Activated B cell treated with CpG ODN at 0.5 μM for 24 hours (primary cell): ENCODE results near the gene TMED5. TPM values are rescaled to one million over a fixed set of nuclear protein-coding genes. Genes with fewer than 3 reads are reported as not detected.
"Not testable (repeated sequence)": the region's sequence is repeated elsewhere in the genome, so short reads cannot be mapped to it uniquely, and the experiment has no call there.

ENCODE experiments used
- ATAC-seq: fragments of 200-7000 bp; cut with Tn5 transposase; one replicate; pipeline ENCODE4 v1.10.0; 2021; ENCODE audit warnings: low read depth, mild to moderate bottlenecking, moderate library complexity
- CTCF ChIA-PET: fragments of 350-600 bp; sonication (Branson Sonifier 250); formaldehyde crosslinking; loops from one replicate; lab custom pipeline; 2021; ENCODE audit warnings: antibody characterized with exemption; lab: Charles Lee
- POLR2A ChIA-PET: fragments of 350-600 bp; sonication (Branson Sonifier 250); formaldehyde crosslinking; loops from one replicate; lab custom pipeline; 2021; ENCODE audit warnings: antibody characterized with exemption; lab: Charles Lee
- DNase-seq: peaks from one replicate; pipeline ENCODE4 v3.0.0; 2022
- H3K27ac Mint-ChIP-seq: one replicate; pipeline ENCODE4 v1.8.0; 2020; ENCODE audit warnings: mixed read lengths
- H3K27me3 Mint-ChIP-seq: one replicate; pipeline ENCODE4 v1.8.0; 2021; ENCODE audit warnings: mixed read lengths
- H3K36me3 Mint-ChIP-seq: one replicate; pipeline ENCODE4 v1.8.0; 2021; ENCODE audit warnings: low read depth, mixed read lengths
- H3K4me1 Mint-ChIP-seq: one replicate; pipeline ENCODE4 v1.8.0; 2021; ENCODE audit warnings: mixed read lengths
- H3K4me3 Mint-ChIP-seq: one replicate; pipeline ENCODE4 v1.8.0; 2020; ENCODE audit warnings: mild to moderate bottlenecking, mixed read lengths
- H3K9me3 Mint-ChIP-seq: one replicate; pipeline ENCODE4 v1.8.0; 2020; ENCODE audit warnings: mixed read lengths
- CTCF ChIP-seq: fragments of 200-600 bp; IDR thresholded peaks from one replicate; pipeline ENCODE4 v1.8.0; 2022; ENCODE audit warnings: antibody characterized with exemption, mild to moderate bottlenecking
- intact Hi-C: fragments of 100-400 bp; cut with micrococcal nuclease; formaldehyde crosslinking; loops from one replicate; pipeline ENCODE4 v1.15.1; 2024
- total RNA-seq: library from RNA; stranded (reverse); gene quantifications from 2 replicates; pipeline ENCODE4 v1.2.3, GENCODE V29; 2022

The TMED5 gene
- total RNA-seq, 1 donor from 2014 or later = 42.3 TPM

- Mint-ChIP-seq H3K4me3 (no peak overlapping the region), H3K36me3 (peaks cover 65% of the 10 kb centered on the region), H3K27me3 (no peaks in the 10 kb centered on the region), H3K27ac (no peak overlapping the region), H3K9me3 (peaks cover 11% of the 10 kb centered on the region), H3K4me1 (peaks cover 42% of the 10 kb centered on the region)
- TF ChIP-seq CTCF = no peak
- ChIA-PET CTCF (interaction anchor here (1.1 kb wide), 1 partner anchor 84 kb away, joined by 5 read pairs; no protein-coding TSS in a partner anchor), POLR2A (interaction anchor here (0.9 kb wide), 1 partner anchor 16 kb away, joined by 4 read pairs; no protein-coding TSS in a partner anchor)
- intact Hi-C loops = loop anchor here (2.0 to 5.0 kb wide), 3 partner anchors 14 to 83 kb away; no protein-coding TSS in a partner anchor
- DNase-seq (no peak), ATAC-seq (no peak)
These were observed 15.4 kb downstream of the TMED5 start for GRCh38 chr1:93164816-93165215.

GRCh38 chr1:93163314-93163713 is 16.9 kb downstream of the TMED5 start:
- H3K27me3 Mint-ChIP-seq, ATAC-seq, POLR2A ChIA-PET, H3K4me3 Mint-ChIP-seq, DNase-seq, H3K9me3 Mint-ChIP-seq, H3K27ac Mint-ChIP-seq, CTCF ChIA-PET: not testable (repeated sequence)
- Mint-ChIP-seq H3K4me1 (peaks cover 31% of the 10 kb centered on the region), H3K36me3 (peaks cover 68% of the 10 kb centered on the region)
- intact Hi-C loops = loop anchor here (5.0 kb wide), 1 partner anchor 81 kb away; no protein-coding TSS in a partner anchor

- no peaks in the 10 kb centered on the region for H3K27me3 Mint-ChIP-seq
- CTCF ChIA-PET = no interaction called here
- no peak for DNase-seq
- TF ChIP-seq CTCF = no peak
- H3K27ac Mint-ChIP-seq = no peak overlapping the region
- H3K9me3 Mint-ChIP-seq = no peaks in the 10 kb centered on the region
- H3K4me3 Mint-ChIP-seq = no peak overlapping the region
- ATAC-seq = no peak
- POLR2A ChIA-PET = no interaction called here
- peaks cover 13% of the 10 kb centered on the region for H3K4me1 Mint-ChIP-seq
- intact Hi-C loops = no loop called here
- peaks cover 54% of the 10 kb centered on the region for H3K36me3 Mint-ChIP-seq
These were observed 20.9 kb downstream of the TMED5 start for GRCh38 chr1:93159337-93159736.

- CTCF ChIA-PET = no interaction called here
- intact Hi-C loops = no loop called here
- no peak for TF ChIP-seq CTCF
- Mint-ChIP-seq H3K27ac (no peak overlapping the region), H3K4me1 (no peaks in the 10 kb centered on the region), H3K36me3 (peaks cover 61% of the 10 kb centered on the region), H3K9me3 (no peaks in the 10 kb centered on the region), H3K27me3 (no peaks in the 10 kb centered on the region), H3K4me3 (no peak overlapping the region)
- POLR2A ChIA-PET = interaction anchor here (0.6 to 0.7 kb wide), 2 partner anchors 103 to 126 kb away, joined by 6 read pairs; no protein-coding TSS in a partner anchor
- ATAC-seq (no peak), DNase-seq (no peak)
These were observed 24.9 kb downstream of the TMED5 start for GRCh38 chr1:93155335-93155734.

- ChIA-PET CTCF (no interaction called here), POLR2A (interaction anchor here (0.6 to 0.7 kb wide), 2 partner anchors 104 to 126 kb away, joined by 6 read pairs; no protein-coding TSS in a partner anchor)
- no peaks in the 10 kb centered on the region for H3K27me3 Mint-ChIP-seq
- TF ChIP-seq CTCF = no peak
- peaks cover 63% of the 10 kb centered on the region for H3K36me3 Mint-ChIP-seq
- H3K4me1 Mint-ChIP-seq = no peaks in the 10 kb centered on the region
- DNase-seq (no peak), ATAC-seq (no peak)
- H3K4me3 Mint-ChIP-seq = no peak overlapping the region
- H3K27ac Mint-ChIP-seq = no peak overlapping the region
- no peaks in the 10 kb centered on the region for H3K9me3 Mint-ChIP-seq
- intact Hi-C loops = no loop called here
These were observed 25.3 kb downstream of the TMED5 start for GRCh38 chr1:93154898-93155297.

- ChIA-PET POLR2A (no interaction called here), CTCF (no interaction called here)
- intact Hi-C loops = no loop called here
- DNase-seq = no peak
- Mint-ChIP-seq H3K9me3 (no peaks in the 10 kb centered on the region), H3K27ac (no peak overlapping the region), H3K4me3 (no peak overlapping the region), H3K4me1 (no peaks in the 10 kb centered on the region), H3K36me3 (peaks cover 63% of the 10 kb centered on the region), H3K27me3 (no peaks in the 10 kb centered on the region)
- no peak for TF ChIP-seq CTCF
- no peak for ATAC-seq
These were observed 27.4 kb downstream of the TMED5 start for GRCh38 chr1:93152835-93153234.
